ENCODE data around the gene EXTL1.

The EXTL1 gene

GRCh38 chr1:26075421-26076144 is 54.0 kb downstream of the EXTL1 start:
- DNase-seq: no peak

- no peak for DNase-seq
These were observed 55.9 kb downstream of the EXTL1 start for GRCh38 chr1:26077524-26077923.

GRCh38 chr1:26078286-26079177 is 57.0 kb downstream of the EXTL1 start:
- no peak for DNase-seq

GRCh38 chr1:26079178-26079563 is 57.6 kb downstream of the EXTL1 start:
- DNase-seq: no peak

- DNase-seq: no peak
These were observed 58.6 kb downstream of the EXTL1 start for GRCh38 chr1:26079960-26080814.

- no peak for DNase-seq
These were observed 59.9 kb downstream of the EXTL1 start for GRCh38 chr1:26081267-26082019.

- no peak for DNase-seq
These were observed 60.4 kb downstream of the EXTL1 start for GRCh38 chr1:26082020-26082350.

GRCh38 chr1:26083208-26083607 is 61.6 kb downstream of the EXTL1 start:
- no peak for DNase-seq

- no peak for DNase-seq
These were observed 62.6 kb downstream of the EXTL1 start for GRCh38 chr1:26084091-26084561.

GRCh38 chr1:26084844-26085243 is 63.3 kb downstream of the EXTL1 start:
- no peak for DNase-seq

Data from activated gamma-delta T cell (primary cell).